ENCODE data around the gene LMF1.

- TF ChIP-seq, protein P1, sequence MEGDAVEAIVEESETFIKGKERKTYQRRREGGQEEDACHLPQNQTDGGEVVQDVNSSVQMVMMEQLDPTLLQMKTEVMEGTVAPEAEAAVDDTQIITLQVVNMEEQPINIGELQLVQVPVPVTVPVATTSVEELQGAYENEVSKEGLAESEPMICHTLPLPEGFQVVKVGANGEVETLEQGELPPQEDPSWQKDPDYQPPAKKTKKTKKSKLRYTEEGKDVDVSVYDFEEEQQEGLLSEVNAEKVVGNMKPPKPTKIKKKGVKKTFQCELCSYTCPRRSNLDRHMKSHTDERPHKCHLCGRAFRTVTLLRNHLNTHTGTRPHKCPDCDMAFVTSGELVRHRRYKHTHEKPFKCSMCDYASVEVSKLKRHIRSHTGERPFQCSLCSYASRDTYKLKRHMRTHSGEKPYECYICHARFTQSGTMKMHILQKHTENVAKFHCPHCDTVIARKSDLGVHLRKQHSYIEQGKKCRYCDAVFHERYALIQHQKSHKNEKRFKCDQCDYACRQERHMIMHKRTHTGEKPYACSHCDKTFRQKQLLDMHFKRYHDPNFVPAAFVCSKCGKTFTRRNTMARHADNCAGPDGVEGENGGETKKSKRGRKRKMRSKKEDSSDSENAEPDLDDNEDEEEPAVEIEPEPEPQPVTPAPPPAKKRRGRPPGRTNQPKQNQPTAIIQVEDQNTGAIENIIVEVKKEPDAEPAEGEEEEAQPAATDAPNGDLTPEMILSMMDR (IDR thresholded peaks at IDR 0.05 in 4 of 5, conservative IDR thresholded peaks at IDR 0.05 in 1 of 5) = no peak
- no peak for TF ChIP-seq POLR2A (IDR thresholded peaks at IDR 0.05)
These were observed 27.4 kb upstream of the LMF1 start for GRCh38 chr16:998211-998610.
